Measurements from ENCODE around the gene CTIF.

CTIF gene

GRCh38 chr18:48852292-48852691 is 313.5 kb downstream of the CTIF start:
- TF ChIP-seq TCF12 (IDR thresholded peaks at IDR 0.05; ENCODE audit: low read depth) (no peak), CREB1 (IDR thresholded peaks at IDR 0.05; ENCODE audit: low read depth) (no peak), RAD21 (IDR thresholded peaks at IDR 0.05; ENCODE audit: low read depth) (no peak), CEBPB (IDR thresholded peaks at IDR 0.05) (no peak), EGR1 (IDR thresholded peaks at IDR 0.05) (no peak), ZBTB7A (IDR thresholded peaks at IDR 0.05; ENCODE audit: low read depth) (no peak), TEAD4 (IDR thresholded peaks at IDR 0.05) (no peak), NFIC (IDR thresholded peaks at IDR 0.05) (no peak), MAX (IDR thresholded peaks at IDR 0.05) (no peak), USF1 (IDR thresholded peaks at IDR 0.05) (no peak), REST (IDR thresholded peaks at IDR 0.05; ENCODE audit: low read depth) (no peak), EP300 (IDR thresholded peaks at IDR 0.05; ENCODE audit: borderline replicate concordance) (no peak), FOXM1 (IDR thresholded peaks at IDR 0.05; ENCODE audit: borderline replicate concordance, low read depth) (no peak), TAF1 (IDR thresholded peaks at IDR 0.05; ENCODE audit: low read depth) (no peak)

GRCh38 chr18:48852794-48853193 is 314.0 kb downstream of the CTIF start:
- TF ChIP-seq MAX (IDR thresholded peaks at IDR 0.05) (no peak), YY1 (IDR thresholded peaks at IDR 0.05; ENCODE audit: low read depth) (no peak), EP300 (IDR thresholded peaks at IDR 0.05; ENCODE audit: borderline replicate concordance) (no peak), ZBTB7A (IDR thresholded peaks at IDR 0.05; ENCODE audit: low read depth) (no peak), REST (IDR thresholded peaks at IDR 0.05; ENCODE audit: low read depth) (no peak), USF1 (IDR thresholded peaks at IDR 0.05) (no peak), CREB1 (IDR thresholded peaks at IDR 0.05; ENCODE audit: low read depth) (no peak), NFIC (IDR thresholded peaks at IDR 0.05) (no peak), TAF1 (IDR thresholded peaks at IDR 0.05; ENCODE audit: low read depth) (no peak), TEAD4 (IDR thresholded peaks at IDR 0.05) (no peak)

DNA sequence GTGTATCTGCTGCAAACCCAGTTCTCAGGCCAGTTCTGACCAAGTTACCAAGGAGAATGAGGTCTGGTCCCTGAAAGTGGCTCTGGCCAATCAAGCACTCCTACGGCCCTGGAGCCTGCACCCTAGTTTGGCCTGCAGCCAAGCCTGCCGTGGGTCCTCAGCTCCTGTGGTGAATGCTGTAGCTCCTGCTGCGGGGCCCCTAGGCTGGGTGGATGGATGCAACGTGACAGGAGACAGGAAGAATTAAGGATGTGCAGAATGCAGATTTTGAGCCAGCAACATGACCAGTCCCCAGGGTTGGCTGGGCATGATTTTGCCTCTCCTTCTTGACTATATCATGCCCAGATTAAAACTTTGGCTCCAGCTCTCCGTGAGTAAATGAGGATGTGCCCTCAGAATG is 314.8 kb downstream of the CTIF start:
- TF ChIP-seq NFIC (IDR thresholded peaks at IDR 0.05) = peak; percentile 48; the same call in 1 of the 2 replicates
- TF ChIP-seq RAD21 (IDR thresholded peaks at IDR 0.05; ENCODE audit: low read depth) = no peak

- TF ChIP-seq FOXM1 (IDR thresholded peaks at IDR 0.05; ENCODE audit: borderline replicate concordance, low read depth) = no peak
- no peak for TF ChIP-seq USF1 (IDR thresholded peaks at IDR 0.05)
Observed at GRCh38 chr18:48854780-48855179, 315.9 kb downstream of the CTIF start.

- TF ChIP-seq ZBTB7A (IDR thresholded peaks at IDR 0.05; ENCODE audit: low read depth) (no peak), TAF1 (IDR thresholded peaks at IDR 0.05; ENCODE audit: low read depth) (no peak), YY1 (IDR thresholded peaks at IDR 0.05; ENCODE audit: low read depth) (no peak), TCF12 (IDR thresholded peaks at IDR 0.05; ENCODE audit: low read depth) (no peak), RAD21 (IDR thresholded peaks at IDR 0.05; ENCODE audit: low read depth) (no peak), TEAD4 (IDR thresholded peaks at IDR 0.05) (no peak), USF1 (IDR thresholded peaks at IDR 0.05) (no peak), EP300 (IDR thresholded peaks at IDR 0.05; ENCODE audit: borderline replicate concordance) (no peak), FOXM1 (IDR thresholded peaks at IDR 0.05; ENCODE audit: borderline replicate concordance, low read depth) (no peak), REST (IDR thresholded peaks at IDR 0.05; ENCODE audit: low read depth) (no peak), NFIC (IDR thresholded peaks at IDR 0.05) (no peak), CEBPB (IDR thresholded peaks at IDR 0.05) (no peak), MAX (IDR thresholded peaks at IDR 0.05) (no peak), EGR1 (IDR thresholded peaks at IDR 0.05) (no peak), CREB1 (IDR thresholded peaks at IDR 0.05; ENCODE audit: low read depth) (no peak)
Observed at GRCh38 chr18:48855422-48856377, 316.9 kb downstream of the CTIF start.
